IMR-90 (cell line): ENCODE data around the gene KCNK18. TPM values are rescaled to one million over a fixed set of nuclear protein-coding genes. Genes with fewer than 3 reads are reported as not detected.

Experiments
- ATAC-seq: fragments of 200-7000 bp; cut with Tn5 transposase; 2 replicates; pipeline ENCODE4 v1.9.1; 2020; ENCODE audit warnings: low read depth, mild to moderate bottlenecking, moderate library complexity
- BruUV-seq: library from RNA; stranded (reverse); fragments of 400-500 nt; replicated peaks from 2 replicates; lab custom pipeline; 2021; lab: Mats Ljungman, UMichigan
- CTCF ChIA-PET: fragments of 300-600 bp; formaldehyde crosslinking; extraction: SDS; loops from one replicate; lab custom pipeline; 2021; ENCODE audit warnings: antibody characterized with exemption; lab: Yijun Ruan, JAX
- POLR2A ChIA-PET: fragments of 300-600 bp; sonication (Branson Sonifier 250); formaldehyde crosslinking; loops from one replicate; lab custom pipeline; 2022; ENCODE audit warnings: antibody characterized with exemption; ENCODE audit not compliant: unreplicated experiment; lab: Charles Lee
- DNase-seq: peaks from one replicate; pipeline ENCODE4 v3.0.0; 2013
- H2AFZ ChIP-seq: replicated peaks from 2 replicates; pipeline ENCODE3; 2013; ENCODE audit warnings: low read length, mild to moderate bottlenecking; ENCODE audit not compliant: poor library complexity
- H2AK5ac ChIP-seq: 2 replicates; pipeline ENCODE4 v1.6.1; 2013; ENCODE audit warnings: low read depth, low read length, inconsistent platforms
- H2AK9ac ChIP-seq: replicated peaks from 2 replicates; pipeline ENCODE3; 2013; ENCODE audit warnings: mild to moderate bottlenecking, low read depth, low read length, moderate library complexity; ENCODE audit not compliant: poor library complexity
- H2BK120ac ChIP-seq: 2 replicates; pipeline ENCODE4 v1.6.1; 2013; ENCODE audit warnings: low read depth, low read length, inconsistent platforms
- H2BK15ac ChIP-seq: 3 replicates; pipeline ENCODE4 v1.6.1; 2013; ENCODE audit warnings: low read depth, low read length, inconsistent platforms
- H2BK20ac ChIP-seq: 2 replicates; pipeline ENCODE4 v1.6.1; 2013; ENCODE audit warnings: low read depth, mild to moderate bottlenecking, inconsistent platforms, low read length, moderate library complexity
- H2BK5ac ChIP-seq: 2 replicates; pipeline ENCODE4 v1.6.1; 2013; ENCODE audit warnings: mild to moderate bottlenecking, low read depth, low read length, inconsistent platforms; ENCODE audit not compliant: poor library complexity, severe bottlenecking
- H3K14ac ChIP-seq: replicated peaks from 2 replicates; pipeline ENCODE4 v1.6.1; 2013; ENCODE audit warnings: low read depth, low read length, inconsistent platforms
- H3K18ac ChIP-seq: 2 replicates; pipeline ENCODE4 v1.6.1; 2013; ENCODE audit warnings: low read depth, low read length, control low read depth
- H3K23ac ChIP-seq: 2 replicates; pipeline ENCODE4 v1.6.1; 2013; ENCODE audit warnings: low read depth, low read length, inconsistent platforms
- H3K27ac ChIP-seq: 2 replicates; pipeline ENCODE4 v1.5.1; 2013; ENCODE audit warnings: mild to moderate bottlenecking, control low read depth, low read length; ENCODE audit not compliant: insufficient read depth
- H3K27me3 ChIP-seq: 2 replicates; pipeline ENCODE4 v1.6.1; 2013; ENCODE audit warnings: low read length; ENCODE audit not compliant: control insufficient read depth, insufficient read depth
- H3K36me3 ChIP-seq: 2 replicates; pipeline ENCODE4 v1.6.1; 2013; ENCODE audit warnings: low read length, mixed read lengths; ENCODE audit not compliant: control insufficient read depth, insufficient read depth
- H3K4ac ChIP-seq: 2 replicates; pipeline ENCODE4 v1.6.1; 2013; ENCODE audit warnings: low read depth, low read length, inconsistent platforms
- H3K4me1 ChIP-seq: 2 replicates; pipeline ENCODE4 v1.6.1; 2013; ENCODE audit warnings: low read length, mixed read lengths; ENCODE audit not compliant: control insufficient read depth, insufficient read depth
- H3K4me2 ChIP-seq: 2 replicates; pipeline ENCODE4 v1.6.1; 2013; ENCODE audit warnings: low read depth, mild to moderate bottlenecking, control low read depth, low read length, moderate library complexity
- H3K4me3 ChIP-seq: 2 replicates; pipeline ENCODE4 v1.5.1; 2013; ENCODE audit warnings: low read depth, mild to moderate bottlenecking, control low read depth, low read length, moderate library complexity; ENCODE audit not compliant: insufficient read depth
- H3K56ac ChIP-seq: 2 replicates; pipeline ENCODE4 v1.6.1; 2013; ENCODE audit warnings: low read length, inconsistent platforms; ENCODE audit not compliant: insufficient read depth; ENCODE audit errors: extremely low read depth
- H3K79me1 ChIP-seq, 2 experiments: 2 replicates each; pipeline ENCODE4 v1.6.1; 2013; ENCODE audit warnings: low read length in 2 of 2, inconsistent platforms in 1 of 2, low read depth in 1 of 2
- H3K9ac ChIP-seq: 2 replicates; pipeline ENCODE4 v1.6.1; 2013; ENCODE audit warnings: low read depth, low read length, control low read depth
- H3K9me1 ChIP-seq: 2 replicates; pipeline ENCODE4 v1.6.1; 2013; ENCODE audit warnings: low read length, inconsistent platforms; ENCODE audit not compliant: insufficient read depth
- H3K9me3 ChIP-seq: 2 replicates; pipeline ENCODE4 v1.6.1; 2013; ENCODE audit warnings: low read length; ENCODE audit not compliant: control insufficient read depth, insufficient read depth
- H4K20me1 ChIP-seq: 2 replicates; pipeline ENCODE4 v1.6.1; 2013; ENCODE audit warnings: low read length, inconsistent platforms; ENCODE audit not compliant: insufficient read depth
- H4K5ac ChIP-seq: 2 replicates; pipeline ENCODE4 v1.6.1; 2013; ENCODE audit warnings: mild to moderate bottlenecking, low read depth, low read length, control low read depth
- H4K8ac ChIP-seq, 2 experiments: 2 replicates each; pipeline ENCODE4 v1.6.1; 2013; ENCODE audit warnings: low read depth in 2 of 2, low read length in 2 of 2, control low read depth in 1 of 2, inconsistent platforms in 1 of 2
- H4K91ac ChIP-seq: 2 replicates; pipeline ENCODE4 v1.6.1; 2013; ENCODE audit warnings: low read depth, low read length, inconsistent platforms; ENCODE audit not compliant: insufficient read depth
- BHLHE40 ChIP-seq: fragments of 150-350 bp; IDR thresholded peaks from 2 replicates; pipeline ENCODE4 v1.6.1; 2016; ENCODE audit warnings: mild to moderate bottlenecking, low read depth, low read length
- FOS ChIP-seq: fragments of 150-350 bp; IDR thresholded peaks from 2 replicates; pipeline ENCODE4 v1.6.1; 2016; ENCODE audit warnings: low read depth, low read length
- MAZ ChIP-seq: IDR thresholded peaks from 2 replicates; pipeline ENCODE4 v1.6.1; 2012; ENCODE audit warnings: low read depth, mild to moderate bottlenecking, low read length, improper control_type of control experiment, moderate library complexity, borderline replicate concordance
- WGBS, 2 experiments: methylation state at CpG; one replicate each; pipeline versions ENCODE4 v1.1.5 to v1.1.7; 2013; ENCODE audit warnings: missing lambda C conversion rate in 2 of 2; ENCODE audit not compliant: insufficient read length in 1 of 2; ENCODE audit errors: extremely low coverage in 2 of 2; 5-methylcytosine and 5-hydroxymethylcytosine counted together
- dilution Hi-C: fragments of 300-500 bp; cut with HindIII; formaldehyde crosslinking; loops from one replicate; pipeline ENCODE4 v1.14.3; 2018; ENCODE audit warnings: low sequenced_read_pairs; ENCODE audit not compliant: unreplicated experiment
- in situ Hi-C: fragments of 300-500 bp; cut with MboI; formaldehyde crosslinking; loops from 3 replicates; pipeline ENCODE4 v1.14.3; 2019; ENCODE audit warnings: low sequenced_read_pairs, inconsistent platforms, mixed read lengths
- intact Hi-C: fragments of 100-400 bp; cut with micrococcal nuclease; formaldehyde crosslinking; loops from 2 replicates; pipeline ENCODE4 v1.10.0; 2022
- polyA plus RNA-seq, 3 experiments: library from polyadenylated mRNA; depleted of rRNA; stranded (reverse); fragments of >200 nt; gene quantifications; 2 replicates each; pipeline ENCODE4 v1.2.3, GENCODE V29; 2012; ENCODE audit warnings: low replicate concordance in 1 of 3
- total RNA-seq: library from RNA; depleted of rRNA; stranded (reverse); fragments of >200 nt; gene quantifications from 2 replicates; pipeline ENCODE4 v1.2.3, GENCODE V29; 2012

Gene KCNK18
- total and polyA plus RNA-seq, 2 of the 4 experiments (the other 2 are of a cell fraction), result not detected

DNA sequence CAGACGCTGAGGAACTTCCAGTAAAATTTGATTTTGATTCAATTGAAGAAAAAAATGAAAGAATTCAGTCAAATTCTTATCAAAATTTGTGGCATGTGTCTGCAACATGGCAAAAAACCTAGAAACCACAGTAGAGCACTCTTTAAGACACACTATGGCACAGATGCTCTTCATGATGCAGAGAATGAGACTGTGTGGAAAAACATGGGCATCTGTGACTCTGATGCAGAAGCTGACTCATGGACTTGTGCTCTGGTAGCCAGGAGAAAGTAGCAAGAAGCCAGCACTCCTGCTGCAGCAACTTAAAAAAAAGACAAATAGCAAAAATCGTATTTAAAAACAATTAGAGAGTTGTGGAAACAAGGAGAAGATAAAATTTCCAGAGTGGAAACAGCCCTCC, 8.9 kb upstream of the KCNK18 start:
- in situ Hi-C loops, result no loop called here
- H2BK15ac ChIP-seq, result no peak overlapping the region
- H3K9me1 ChIP-seq, result no peaks in the 10 kb centered on the region
- no peaks in the 10 kb centered on the region for H4K20me1 ChIP-seq
- H3K9me3 ChIP-seq, result no peaks in the 10 kb centered on the region
- ATAC-seq, result no peak
- H3K14ac ChIP-seq, result no peak overlapping the region
- H3K56ac ChIP-seq, result no peak overlapping the region
- DNase-seq, result no peak
- no peaks in the 10 kb centered on the region for H3K4me1 ChIP-seq
- no peak overlapping the region for H2BK5ac ChIP-seq
- H3K27ac ChIP-seq, result no peak overlapping the region
- H3K9ac ChIP-seq, result no peak overlapping the region
- intact Hi-C loops, result no loop called here
- H2BK120ac ChIP-seq, result no peak overlapping the region
- BruUV-seq, result no TSS peak
- no peaks in the 10 kb centered on the region for H3K79me1 ChIP-seq
- H3K4me3 ChIP-seq, result no peak overlapping the region
- H4K91ac ChIP-seq, result no peak overlapping the region
- H2AK5ac ChIP-seq, result no peak overlapping the region
- no peak overlapping the region for H2AK9ac ChIP-seq
- H4K5ac ChIP-seq, result no peak overlapping the region
- TF ChIP-seq BHLHE40, result no peak
- TF ChIP-seq MAZ, result no peak
- TF ChIP-seq FOS, result no peak
- no peak overlapping the region for H3K4ac ChIP-seq
- ChIA-PET CTCF (interaction anchor here (2.1 kb wide), 1 partner anchor 29 kb away, joined by 5 read pairs; no protein-coding TSS in a partner anchor), POLR2A (no interaction called here)
- H3K27me3 ChIP-seq, result 0 out of 2 replicates have a peak, but pooled peaks cover under 1% of the 10 kb centered on the region
- H2AFZ ChIP-seq, result no peak overlapping the region
- no peaks in the 10 kb centered on the region for H3K36me3 ChIP-seq
- H3K4me2 ChIP-seq, result no peak overlapping the region
- H4K8ac ChIP-seq, result no peak overlapping the region
- no peak overlapping the region for H2BK20ac ChIP-seq
- no CpG with 5 or more reads among the region's 2 CpGs for WGBS, 2 experiments
- H3K18ac ChIP-seq, result no peak overlapping the region
- no peak overlapping the region for H3K23ac ChIP-seq
- dilution Hi-C loops, result no loop called here
